Measurements from ENCODE around the gene PHLPP1.

- no peak for TF ChIP-seq POLR2A (IDR thresholded peaks at IDR 0.05)
- TF ChIP-seq, protein P1, sequence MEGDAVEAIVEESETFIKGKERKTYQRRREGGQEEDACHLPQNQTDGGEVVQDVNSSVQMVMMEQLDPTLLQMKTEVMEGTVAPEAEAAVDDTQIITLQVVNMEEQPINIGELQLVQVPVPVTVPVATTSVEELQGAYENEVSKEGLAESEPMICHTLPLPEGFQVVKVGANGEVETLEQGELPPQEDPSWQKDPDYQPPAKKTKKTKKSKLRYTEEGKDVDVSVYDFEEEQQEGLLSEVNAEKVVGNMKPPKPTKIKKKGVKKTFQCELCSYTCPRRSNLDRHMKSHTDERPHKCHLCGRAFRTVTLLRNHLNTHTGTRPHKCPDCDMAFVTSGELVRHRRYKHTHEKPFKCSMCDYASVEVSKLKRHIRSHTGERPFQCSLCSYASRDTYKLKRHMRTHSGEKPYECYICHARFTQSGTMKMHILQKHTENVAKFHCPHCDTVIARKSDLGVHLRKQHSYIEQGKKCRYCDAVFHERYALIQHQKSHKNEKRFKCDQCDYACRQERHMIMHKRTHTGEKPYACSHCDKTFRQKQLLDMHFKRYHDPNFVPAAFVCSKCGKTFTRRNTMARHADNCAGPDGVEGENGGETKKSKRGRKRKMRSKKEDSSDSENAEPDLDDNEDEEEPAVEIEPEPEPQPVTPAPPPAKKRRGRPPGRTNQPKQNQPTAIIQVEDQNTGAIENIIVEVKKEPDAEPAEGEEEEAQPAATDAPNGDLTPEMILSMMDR (IDR thresholded peaks at IDR 0.05 in 4 of 5, conservative IDR thresholded peaks at IDR 0.05 in 1 of 5) = peak; percentile 62 to 78 (median 74)
Observed at GRCh38 chr18:62982600-62983251, 267.4 kb downstream of the PHLPP1 start.

Measured in gastrocnemius medialis (tissue), 4 donors.